Testis (tissue), 3 donors: ENCODE results near the gene KLK10. TPM values are rescaled to one million over a fixed set of nuclear protein-coding genes. Genes with fewer than 3 reads are reported as not detected.

ENCODE experiments used
- DNase-seq: peaks from one replicate; pipeline ENCODE4 v3.0.0-alpha.2; 2019
- H3K27ac ChIP-seq, 2 donors: fragments of 200-600 bp; sonication (generic); one replicate each; pipeline ENCODE4 v1.5.1; 2019
- H3K27me3 ChIP-seq: fragments of 200-600 bp; sonication (generic); one replicate; pipeline ENCODE4 v1.5.1; 2019
- H3K36me3 ChIP-seq: fragments of 200-600 bp; sonication (generic); one replicate; pipeline ENCODE4 v1.5.1; 2017; ENCODE audit warnings: low read depth; ENCODE audit errors: missing control alignments
- H3K4me1 ChIP-seq: fragments of 200-600 bp; sonication (generic); one replicate; pipeline ENCODE4 v1.5.1; 2019
- H3K4me3 ChIP-seq, 2 donors: fragments of 200-600 bp; sonication (generic); one replicate each; pipeline ENCODE4 v1.5.1; 2017 to 2019
- H3K9me3 ChIP-seq: fragments of 200-600 bp; sonication (generic); one replicate; pipeline ENCODE4 v1.5.1; 2017
- CTCF ChIP-seq, 3 experiments: fragments of 450-650 bp in 2 of 3; fragments of 200-600 bp in 1 of 3; sonication (generic) in 1 of 3; IDR thresholded peaks; one replicate each; pipeline ENCODE4 v1.5.1; 2016 to 2019; ENCODE audit warnings: antibody characterized with exemption in 3 of 3, mild to moderate bottlenecking in 2 of 3, moderate library complexity in 1 of 3
- POLR2A ChIP-seq: fragments of 450-650 bp; IDR thresholded peaks from one replicate; pipeline ENCODE4 v1.6.1; 2017; ENCODE audit warnings: antibody characterized with exemption, mild to moderate bottlenecking, moderate library complexity
- WGBS, 2 donors: methylation state at CpG; one replicate each; pipeline ENCODE4 v1.1.5; 2018; 5-methylcytosine and 5-hydroxymethylcytosine counted together
- intact Hi-C: fragments of 100-400 bp; cut with DNase I; formaldehyde crosslinking; loops from one replicate; pipeline ENCODE4 v1.15.1; 2023; ENCODE audit warnings: low total_unique reads
- polyA plus RNA-seq: library from polyadenylated mRNA; stranded (reverse); fragments of 350-450 nt; fragmentation: Illumina TruSeq; extraction: RNeasy Lipid Tissue Mini Kit (QIAGEN cat#74804); gene quantifications from one replicate; pipeline ENCODE4 v1.2.3, GENCODE V29; 2014; ENCODE audit warnings: low read depth, low replicate concordance; ENCODE audit not compliant: insufficient read depth
- total RNA-seq, 2 donors: library from RNA; depleted of rRNA; stranded (reverse); fragments of >200 nt; gene quantifications; one replicate each; pipeline ENCODE4 v1.2.3, GENCODE V29; 2016

The KLK10 gene
- total and polyA plus RNA-seq, 3 donors from 2014 or later = 9.2 to 15.7 (median 15.6) TPM

- no peak for TF ChIP-seq CTCF (IDR thresholded peaks at IDR 0.05)
- TF ChIP-seq POLR2A = no peak
- intact Hi-C loops = no loop called here
- Histone ChIP-seq H3K4me3 (no peak overlapping the region), H3K4me1 (no peaks in the 10 kb centered on the region), H3K27me3 (no peaks in the 10 kb centered on the region), H3K36me3 (no peaks in the 10 kb centered on the region), H3K27ac (no peak overlapping the region), H3K9me3 (no peaks in the 10 kb centered on the region)
- no peak for DNase-seq
- 28 to 33% methylated on average over 4 of the region's 4 CpGs for WGBS, 2 donors
Measured at GRCh38 chr19:51047031-51047335, 27.5 kb upstream of the KLK10 start.

GRCh38 chr19:51044327-51044726, 24.8 kb upstream of the KLK10 start:
- H3K27me3 ChIP-seq = no peaks in the 10 kb centered on the region
- H3K36me3 ChIP-seq = no peaks in the 10 kb centered on the region
- H3K27ac ChIP-seq = no peak overlapping the region
- H3K9me3 ChIP-seq = no peaks in the 10 kb centered on the region
- DNase-seq = no peak
- intact Hi-C loops = no loop called here
- no peaks in the 10 kb centered on the region for H3K4me1 ChIP-seq
- WGBS, 2 donors = 81 to 84% methylated on average over 11 of the region's 11 CpGs
- TF ChIP-seq CTCF (IDR thresholded peaks at IDR 0.05) (no peak), POLR2A (no peak)
- no peak overlapping the region for H3K4me3 ChIP-seq

GRCh38 chr19:51043497-51043896, 24.0 kb upstream of the KLK10 start:
- Histone ChIP-seq H3K4me1 (no peaks in the 10 kb centered on the region), H3K27ac (no peak overlapping the region), H3K27me3 (no peaks in the 10 kb centered on the region), H3K9me3 (no peaks in the 10 kb centered on the region), H3K36me3 (no peaks in the 10 kb centered on the region), H3K4me3 (no peak overlapping the region)
- intact Hi-C loops = no loop called here
- WGBS, 2 donors = 86 to 91% methylated on average over 9 of the region's 9 CpGs
- DNase-seq = no peak
- TF ChIP-seq CTCF (IDR thresholded peaks at IDR 0.05) (no peak), POLR2A (no peak)

GRCh38 chr19:51040151-51040550, 20.6 kb upstream of the KLK10 start:
- no peaks in the 10 kb centered on the region for H3K4me1 ChIP-seq
- no peak overlapping the region for H3K4me3 ChIP-seq
- no peaks in the 10 kb centered on the region for H3K36me3 ChIP-seq
- no peaks in the 10 kb centered on the region for H3K27me3 ChIP-seq
- intact Hi-C loops = no loop called here
- no peaks in the 10 kb centered on the region for H3K9me3 ChIP-seq
- 93% methylated on average over 6 of the region's 6 CpGs for WGBS, 2 donors
- TF ChIP-seq CTCF (IDR thresholded peaks at IDR 0.05) = no peak
- TF ChIP-seq POLR2A = no peak
- no peak for DNase-seq
- H3K27ac ChIP-seq = no peak overlapping the region

GRCh38 chr19:51036519-51036918, 17.0 kb upstream of the KLK10 start:
- no peak overlapping the region for H3K27ac ChIP-seq
- H3K36me3 ChIP-seq = no peaks in the 10 kb centered on the region
- no peaks in the 10 kb centered on the region for H3K4me1 ChIP-seq
- H3K9me3 ChIP-seq = no peaks in the 10 kb centered on the region
- WGBS, 2 donors = 63 to 64% methylated on average over 9 of the region's 9 CpGs
- no peak for DNase-seq
- intact Hi-C loops = no loop called here
- TF ChIP-seq POLR2A (no peak), CTCF (IDR thresholded peaks at IDR 0.05) (no peak)
- no peaks in the 10 kb centered on the region for H3K27me3 ChIP-seq
- no peak overlapping the region for H3K4me3 ChIP-seq
